Amygdala (tissue), 56 donors: Measurements from ENCODE around the gene ASIC3.
"Not testable (repeated sequence)": the region's sequence is repeated elsewhere in the genome, so short reads cannot be mapped to it uniquely, and the experiment has no call there.

Source experiments
- DNase-seq, 56 donors: peaks; one replicate each; lab custom pipeline; 2025; lab: John Stamatoyannopoulos, UW

ASIC3 gene

GRCh38 chr7:151031011-151031410, 17.3 kb upstream of the ASIC3 start:
- DNase-seq: no peak

- DNase-seq: no peak
Measured at GRCh38 chr7:151032936-151033863, 15.1 kb upstream of the ASIC3 start.

GRCh38 chr7:151033864-151034249, 14.5 kb upstream of the ASIC3 start:
- DNase-seq: no peak

- DNase-seq: no peak
Measured at GRCh38 chr7:151034312-151035025, 13.9 kb upstream of the ASIC3 start.

GRCh38 chr7:151035026-151035717, 13.2 kb upstream of the ASIC3 start:
- DNase-seq: no peak

GRCh38 chr7:151035902-151036301, 12.4 kb upstream of the ASIC3 start:
- DNase-seq: no peak

GRCh38 chr7:151038951-151039849, 9.1 kb upstream of the ASIC3 start:
- peak in 2 of 56 donors; percentile 25 to 50 for DNase-seq

- DNase-seq: no peak
Measured at GRCh38 chr7:151039850-151040548, 8.3 kb upstream of the ASIC3 start.

- no peak for DNase-seq
Measured at GRCh38 chr7:151040616-151041375, 7.5 kb upstream of the ASIC3 start.

- not testable (repeated sequence) for DNase-seq
Measured at GRCh38 chr7:151043449-151043848, 4.9 kb upstream of the ASIC3 start.

GRCh38 chr7:151043959-151044358, 4.4 kb upstream of the ASIC3 start:
- DNase-seq: no peak

- DNase-seq: no peak
Measured at GRCh38 chr7:151045262-151045661, 3.1 kb upstream of the ASIC3 start.

GRCh38 chr7:151045967-151046366, 2.4 kb upstream of the ASIC3 start:
- peak in 6 of 56 donors; percentile 5 to 41 (median 26) for DNase-seq

GRCh38 chr7:151046603-151047573, 1.4 kb upstream of the ASIC3 start:
- DNase-seq: peak in 12 of 56 donors; percentile 12 to 57 (median 31)

GRCh38 chr7:151048911-151049463, 656 bp downstream of the ASIC3 start:
- DNase-seq: no peak

GRCh38 chr7:151051108-151051507, 2.8 kb downstream of the ASIC3 start:
- peak in 20 of 56 donors; percentile 2 to 52 (median 28) for DNase-seq

GRCh38 chr7:151053096-151053495, 4.8 kb downstream of the ASIC3 start:
- DNase-seq: no peak
